Kidney (tissue), 14 donors: ENCODE data around the gene HAT1. TPM values are rescaled to one million over a fixed set of nuclear protein-coding genes. Genes with fewer than 3 reads are reported as not detected.

Source experiments
- DNase-seq, 5 donors: peaks; one replicate each; pipeline ENCODE4 v3.0.0-alpha.2; 2013 to 2020
- FAIRE-seq: peaks from 2 replicates; lab custom pipeline; 2012; peaks lifted over from hg19 to GRCh38; lab: Jason Lieb, UNC
- H3K27ac ChIP-seq, 2 donors: one replicate each; pipeline ENCODE4 v1.7.0; 2013; ENCODE audit warnings: low read depth in 2 of 2, low read length in 2 of 2, inconsistent platforms in 1 of 2
- H3K27me3 ChIP-seq: one replicate; pipeline ENCODE4 v1.7.1; 2013; ENCODE audit warnings: low read length, inconsistent platforms; ENCODE audit not compliant: control insufficient read depth, insufficient read depth
- H3K36me3 ChIP-seq, 3 donors: one replicate each; pipeline versions ENCODE4 v1.7.0 to v1.7.1; 2013; ENCODE audit warnings: low read length in 3 of 3, control low read depth in 1 of 3, inconsistent platforms in 1 of 3; ENCODE audit not compliant: insufficient read depth in 3 of 3, control insufficient read depth in 2 of 3
- H3K4me1 ChIP-seq, 3 donors: one replicate each; pipeline versions ENCODE4 v1.7.0 to v1.7.1; 2013; ENCODE audit warnings: low read length in 3 of 3, inconsistent platforms in 1 of 3, low read depth in 1 of 3; ENCODE audit not compliant: control insufficient read depth in 2 of 3, insufficient read depth in 2 of 3
- H3K4me3 ChIP-seq, 3 donors: one replicate each; pipeline versions ENCODE4 v1.7.0 to v1.8.1; 2013; ENCODE audit warnings: low read length in 3 of 3, control low read depth in 1 of 3, inconsistent platforms in 1 of 3
- H3K9ac ChIP-seq, 3 donors: one replicate each; pipeline versions ENCODE4 v1.7.0 to v1.7.1; 2013; ENCODE audit warnings: low read length in 3 of 3, control low read depth in 1 of 3, inconsistent platforms in 1 of 3
- H3K9me3 ChIP-seq, 3 donors: one replicate each; pipeline versions ENCODE4 v1.7.0 to v1.7.1; 2013; ENCODE audit warnings: low read length in 3 of 3, control low read depth in 1 of 3, inconsistent platforms in 1 of 3; ENCODE audit not compliant: control insufficient read depth in 2 of 3, insufficient read depth in 1 of 3
- intact Hi-C: fragments of 100-400 bp; cut with DNase I; formaldehyde crosslinking; loops from one replicate; pipeline ENCODE4 v1.11.1; 2022
- polyA plus RNA-seq: library from polyadenylated mRNA; stranded (reverse); fragments of 350-450 nt; fragmentation: Illumina TruSeq; extraction: RNeasy Lipid Tissue Mini Kit (QIAGEN cat#74804); gene quantifications from one replicate; pipeline ENCODE4 v1.2.3, GENCODE V29; 2014; ENCODE audit warnings: low read depth, low replicate concordance; ENCODE audit not compliant: insufficient read depth
- total RNA-seq: library from RNA; stranded (reverse); fragmentation: NEBNext Ultra II Directional; extraction: Animal tissue kit (Norgen Biotek cat#: 25700); gene quantifications from one replicate; pipeline ENCODE4 v1.2.1, GENCODE V29; 2021
- TF ChIP-seq, protein P1 (sequence below): IDR thresholded peaks from 3 replicates; pipeline ENCODE4 v1.5.1; 2012; ENCODE audit warnings: mild to moderate bottlenecking, moderate library complexity, borderline replicate concordance; ENCODE audit not compliant: insufficient read depth; ENCODE audit errors: extremely low read depth
- donor health status: control.
- donor health status: control.
- donor health status: control.
- donor health status: control.
- donor health status: control.
- donor health status: DM: yes; HTN: yes; CAD: no.
- donor health status: Normal renal cell carcinoma (clear cell type).

HAT1 gene
- total and polyA plus RNA-seq, 2 donors from 2014 or later: 35.2 to 35.8 TPM

DNA sequence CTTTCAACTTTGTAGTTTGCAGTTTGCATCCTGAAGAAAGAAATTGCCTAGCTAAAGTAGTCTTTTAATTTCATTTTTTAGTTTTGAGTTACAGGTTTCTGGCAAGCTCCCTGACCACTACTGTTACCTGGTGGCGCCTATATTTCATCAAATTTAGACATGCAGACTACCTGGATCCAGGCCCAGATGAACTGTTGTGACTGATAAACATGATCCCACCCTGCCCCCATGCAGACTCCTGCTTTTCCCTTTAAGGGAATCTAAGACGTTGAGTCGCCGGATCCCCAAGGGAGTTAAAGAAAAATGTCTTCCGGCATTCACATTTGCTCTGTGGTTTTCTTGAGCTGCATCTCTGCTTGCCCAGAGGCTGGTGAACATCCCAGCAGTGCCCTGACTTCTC, 99.7 kb downstream of the HAT1 start:
- H3K4me1 ChIP-seq: peaks cover 0 to 4% (median 0%) of the 10 kb centered on the region in 3 donors
- no peaks in the 10 kb centered on the region for H3K27me3 ChIP-seq
- peak in 1 of 5 donors; percentile 53 for DNase-seq
- no peaks in the 10 kb centered on the region for H3K36me3 ChIP-seq
- H3K27ac ChIP-seq: no peak overlapping the region
- no peak overlapping the region for H3K9ac ChIP-seq
- no peaks in the 10 kb centered on the region for H3K9me3 ChIP-seq
- intact Hi-C loops: no loop called here
- no peak overlapping the region for H3K4me3 ChIP-seq
- no peak for FAIRE-seq
- TF ChIP-seq, protein P1, sequence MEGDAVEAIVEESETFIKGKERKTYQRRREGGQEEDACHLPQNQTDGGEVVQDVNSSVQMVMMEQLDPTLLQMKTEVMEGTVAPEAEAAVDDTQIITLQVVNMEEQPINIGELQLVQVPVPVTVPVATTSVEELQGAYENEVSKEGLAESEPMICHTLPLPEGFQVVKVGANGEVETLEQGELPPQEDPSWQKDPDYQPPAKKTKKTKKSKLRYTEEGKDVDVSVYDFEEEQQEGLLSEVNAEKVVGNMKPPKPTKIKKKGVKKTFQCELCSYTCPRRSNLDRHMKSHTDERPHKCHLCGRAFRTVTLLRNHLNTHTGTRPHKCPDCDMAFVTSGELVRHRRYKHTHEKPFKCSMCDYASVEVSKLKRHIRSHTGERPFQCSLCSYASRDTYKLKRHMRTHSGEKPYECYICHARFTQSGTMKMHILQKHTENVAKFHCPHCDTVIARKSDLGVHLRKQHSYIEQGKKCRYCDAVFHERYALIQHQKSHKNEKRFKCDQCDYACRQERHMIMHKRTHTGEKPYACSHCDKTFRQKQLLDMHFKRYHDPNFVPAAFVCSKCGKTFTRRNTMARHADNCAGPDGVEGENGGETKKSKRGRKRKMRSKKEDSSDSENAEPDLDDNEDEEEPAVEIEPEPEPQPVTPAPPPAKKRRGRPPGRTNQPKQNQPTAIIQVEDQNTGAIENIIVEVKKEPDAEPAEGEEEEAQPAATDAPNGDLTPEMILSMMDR: no peak

GRCh38 chr2:172031536-172031935, 109.3 kb downstream of the HAT1 start:
- Histone ChIP-seq H3K4me3 (no peak overlapping the region), H3K9me3 (no peaks in the 10 kb centered on the region), H3K36me3 (no peaks in the 10 kb centered on the region), H3K27me3 (no peaks in the 10 kb centered on the region), H3K27ac (no peak overlapping the region), H3K4me1 (no peaks in the 10 kb centered on the region), H3K9ac (no peak overlapping the region)
- TF ChIP-seq, protein P1: no peak
- no peak for FAIRE-seq
- intact Hi-C loops: no loop called here
- DNase-seq: no peak

Other genes with a start within 250 kb of the HAT1 start
- gene DYNC1I2, start 235.0 kb upstream of the HAT1 start, total RNA-seq: 108 TPM
- gene DYNC1I2, start 235.0 kb upstream of the HAT1 start, polyA plus RNA-seq: 81.7 TPM
- gene SLC25A12, start 28.2 kb upstream of the HAT1 start, total RNA-seq: 24.8 TPM
- 21.8 TPM for gene SLC25A12, start 28.2 kb upstream of the HAT1 start, polyA plus RNA-seq
- gene METAP1D, start 77.5 kb downstream of the HAT1 start, total RNA-seq: 6.2 TPM
- 4.0 TPM for gene METAP1D, start 77.5 kb downstream of the HAT1 start, polyA plus RNA-seq
- not detected for gene DLX1, start 163.0 kb downstream of the HAT1 start, total RNA-seq
- gene DLX1, start 163.0 kb downstream of the HAT1 start, polyA plus RNA-seq: not detected
- gene DLX2, start 180.4 kb downstream of the HAT1 start, total RNA-seq: not detected
- gene DLX2, start 180.4 kb downstream of the HAT1 start, polyA plus RNA-seq: not detected